Esophagus squamous epithelium (tissue), 4 donors: Measurements from ENCODE around the gene DMTF1.

Source experiments
- POLR2A ChIP-seq, 4 donors: fragments of 450-650 bp; IDR thresholded peaks; one replicate each; pipeline ENCODE4 v1.6.1; 2017; ENCODE audit warnings: antibody characterized with exemption in 4 of 4, mild to moderate bottlenecking in 4 of 4, moderate library complexity in 3 of 4
- TF ChIP-seq, protein P1 (sequence below), 6 experiments: fragments of 450-650 bp in 4 of 6; fragments of 200-600 bp in 2 of 6; sonication (generic) in 2 of 6; IDR thresholded peaks; one replicate each; pipeline ENCODE4 v1.5.1; 2016 to 2019; ENCODE audit warnings: antibody characterized with exemption in 6 of 6, mild to moderate bottlenecking in 4 of 6, moderate library complexity in 4 of 6

DNA sequence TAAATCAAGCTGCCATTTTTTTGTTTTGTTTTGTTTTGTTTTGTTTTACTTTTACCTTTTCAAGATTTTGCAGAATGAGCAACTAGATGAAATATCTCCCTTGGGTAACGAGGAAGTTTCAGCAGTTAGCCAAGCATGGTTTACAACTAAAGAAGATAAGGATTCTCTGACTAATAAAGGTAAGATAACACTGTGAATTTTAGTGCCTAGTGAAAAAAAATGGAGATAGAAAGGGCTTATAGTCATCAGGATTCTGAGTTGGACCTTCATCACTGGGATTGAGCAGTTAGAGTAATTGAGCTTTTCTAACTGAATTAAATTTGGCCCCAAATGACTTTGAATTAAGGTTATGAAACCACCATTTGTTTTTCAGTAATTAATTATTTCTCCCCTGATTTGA is 21.2 kb downstream of the DMTF1 start:
- TF ChIP-seq, protein P1, sequence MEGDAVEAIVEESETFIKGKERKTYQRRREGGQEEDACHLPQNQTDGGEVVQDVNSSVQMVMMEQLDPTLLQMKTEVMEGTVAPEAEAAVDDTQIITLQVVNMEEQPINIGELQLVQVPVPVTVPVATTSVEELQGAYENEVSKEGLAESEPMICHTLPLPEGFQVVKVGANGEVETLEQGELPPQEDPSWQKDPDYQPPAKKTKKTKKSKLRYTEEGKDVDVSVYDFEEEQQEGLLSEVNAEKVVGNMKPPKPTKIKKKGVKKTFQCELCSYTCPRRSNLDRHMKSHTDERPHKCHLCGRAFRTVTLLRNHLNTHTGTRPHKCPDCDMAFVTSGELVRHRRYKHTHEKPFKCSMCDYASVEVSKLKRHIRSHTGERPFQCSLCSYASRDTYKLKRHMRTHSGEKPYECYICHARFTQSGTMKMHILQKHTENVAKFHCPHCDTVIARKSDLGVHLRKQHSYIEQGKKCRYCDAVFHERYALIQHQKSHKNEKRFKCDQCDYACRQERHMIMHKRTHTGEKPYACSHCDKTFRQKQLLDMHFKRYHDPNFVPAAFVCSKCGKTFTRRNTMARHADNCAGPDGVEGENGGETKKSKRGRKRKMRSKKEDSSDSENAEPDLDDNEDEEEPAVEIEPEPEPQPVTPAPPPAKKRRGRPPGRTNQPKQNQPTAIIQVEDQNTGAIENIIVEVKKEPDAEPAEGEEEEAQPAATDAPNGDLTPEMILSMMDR (IDR thresholded peaks at IDR 0.05) = no peak
- no peak for TF ChIP-seq POLR2A (IDR thresholded peaks at IDR 0.05)
